ENCODE data around the gene WWP2.
A peak's percentile ranks its signal among the peaks of the same experiment; 100 is the strongest.

WWP2 gene

DNA sequence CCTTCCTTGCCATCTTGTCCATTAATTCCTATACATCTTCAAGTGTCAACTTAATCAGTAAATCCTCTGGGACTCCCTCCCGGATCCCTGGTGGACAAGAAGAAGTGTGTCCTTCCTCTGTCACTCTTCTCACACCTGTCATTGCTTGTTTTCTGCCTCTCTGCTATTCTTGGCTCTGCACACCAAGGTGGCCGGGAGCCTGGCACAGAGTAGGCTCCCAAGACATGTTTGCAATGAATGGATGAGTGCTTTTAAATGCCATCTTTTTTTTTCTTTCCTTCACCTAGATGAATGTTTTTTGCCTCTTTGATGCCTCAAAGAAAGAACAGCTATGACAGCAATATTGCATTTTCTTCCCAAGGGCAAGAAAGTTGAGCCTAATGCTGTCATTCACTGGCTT, 131.0 kb downstream of the WWP2 start:
- DNase-seq = no peak

DNA sequence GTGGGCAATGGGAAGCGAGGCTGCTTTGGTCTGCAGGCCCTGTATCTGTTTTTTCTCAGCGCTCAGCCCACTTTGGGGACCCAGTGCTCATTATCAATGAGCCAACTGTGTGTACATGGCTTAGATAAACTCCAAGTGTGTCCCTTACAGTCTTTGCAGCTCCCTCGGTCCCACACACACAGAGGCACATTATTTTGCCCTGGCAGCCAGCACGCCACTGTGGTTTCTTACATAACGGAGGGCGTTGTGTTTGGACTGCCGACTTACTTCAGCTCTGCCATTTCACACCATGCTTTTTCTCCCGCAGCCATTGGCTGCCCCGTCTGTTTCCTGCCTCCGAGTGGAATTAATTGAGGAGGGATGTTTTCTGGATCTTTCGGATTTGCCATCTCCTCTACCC, 132.5 kb downstream of the WWP2 start:
- no peak for DNase-seq

DNA sequence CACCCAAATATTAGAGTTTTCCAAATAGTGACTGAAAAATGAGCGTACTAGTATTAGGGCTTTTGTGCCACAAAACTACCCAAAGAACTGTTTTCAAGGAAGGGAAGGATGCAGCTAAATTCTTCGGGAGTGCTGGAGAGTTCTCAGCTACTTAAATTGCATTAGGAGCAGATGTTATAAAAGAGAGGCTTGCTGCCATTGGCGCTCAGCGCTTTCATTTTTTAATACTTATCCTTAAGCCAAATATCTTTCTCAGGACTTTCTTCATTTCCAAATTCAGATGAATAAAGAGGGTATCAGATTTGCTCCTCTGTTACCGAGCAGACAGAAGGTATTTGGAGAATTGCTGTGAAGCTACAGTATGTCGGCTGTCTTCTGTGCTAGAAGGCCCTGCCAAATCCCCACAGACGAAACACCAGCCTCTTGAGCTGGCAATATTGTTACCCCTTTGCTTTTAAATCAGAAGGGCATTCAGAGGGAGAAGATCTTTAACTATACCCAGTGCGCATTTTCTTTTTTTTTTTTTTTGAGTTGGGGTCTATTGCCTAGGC, 141.8 kb downstream of the WWP2 start:
- DNase-seq = no peak

DNA sequence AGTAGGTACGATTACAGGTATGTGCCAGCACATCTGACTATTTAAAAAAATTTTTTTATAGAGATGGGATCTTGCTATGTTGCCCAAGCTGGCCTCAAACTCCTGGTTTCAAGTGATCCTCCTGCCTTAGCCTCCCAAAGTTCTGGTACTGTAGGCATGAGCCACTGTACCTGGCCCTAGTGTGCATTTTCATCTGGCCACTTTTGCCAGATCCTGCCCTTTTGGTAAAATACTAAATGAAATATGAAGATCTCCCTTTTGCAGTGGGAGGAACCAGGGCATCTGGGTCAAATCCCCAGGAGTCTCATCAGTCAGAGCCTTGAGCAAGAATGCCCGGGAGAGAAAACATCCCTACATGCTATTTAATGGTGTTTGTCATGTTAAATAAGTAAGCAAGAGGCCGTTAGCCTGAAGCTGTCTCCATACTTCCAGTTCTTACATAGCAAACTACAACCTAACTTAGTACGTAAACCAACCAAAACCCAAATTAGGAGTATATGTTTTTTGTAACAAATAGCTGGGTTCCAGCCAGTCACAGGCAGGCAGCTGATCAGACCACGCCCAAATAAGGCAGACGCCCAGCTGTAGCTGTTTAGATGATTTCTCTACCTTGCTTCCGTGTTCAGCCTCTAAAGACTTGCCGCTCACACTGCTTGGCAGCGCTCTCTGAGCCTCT, 142.5 kb downstream of the WWP2 start:
- DNase-seq = no peak

DNA sequence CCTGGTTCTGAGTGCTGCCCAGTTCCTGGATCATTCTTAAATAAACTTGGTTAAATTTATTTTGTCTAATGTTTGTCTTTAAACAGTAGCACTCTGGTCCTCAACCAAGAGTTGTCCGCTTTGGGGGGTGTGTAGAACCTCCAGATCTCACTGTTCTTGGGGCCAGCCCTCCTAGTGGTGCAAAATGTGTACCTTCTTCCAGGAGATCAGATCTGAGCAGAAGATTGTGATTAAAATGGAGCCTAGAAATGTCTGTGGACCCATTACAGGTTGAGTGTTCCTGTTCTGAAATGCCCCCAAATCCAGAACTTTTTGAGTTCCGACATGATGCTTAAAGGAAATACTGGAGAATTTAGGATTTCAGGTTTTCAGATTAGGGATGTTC, 143.0 kb downstream of the WWP2 start:
- DNase-seq = no peak

DNA sequence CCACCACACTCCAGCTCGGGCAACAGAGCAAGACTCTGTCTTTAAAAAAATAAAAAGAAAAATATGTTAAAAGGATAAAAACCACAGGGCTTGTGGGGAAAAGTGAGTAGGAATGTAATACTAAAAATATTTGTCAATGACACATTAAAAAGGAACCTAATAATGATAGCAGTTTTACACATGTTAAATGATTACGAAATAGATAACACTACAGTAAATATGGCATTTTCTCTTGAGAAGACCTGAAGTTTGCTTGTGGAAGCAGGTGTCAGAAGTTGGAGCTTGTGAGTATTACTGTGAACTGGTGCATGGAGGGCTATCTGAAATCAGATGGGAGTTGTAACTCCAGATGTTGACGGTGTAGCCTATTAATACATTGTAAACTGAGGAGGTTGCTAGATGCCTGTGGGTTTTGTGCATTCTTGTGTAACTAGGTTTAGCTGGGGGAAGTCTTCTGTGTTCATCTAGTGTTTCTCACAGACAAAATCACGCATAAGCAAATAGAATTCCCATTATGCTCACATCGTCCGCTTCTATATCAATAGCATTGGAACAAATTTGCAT, 144.8 kb downstream of the WWP2 start:
- peak; percentile 83 for DNase-seq

DNA sequence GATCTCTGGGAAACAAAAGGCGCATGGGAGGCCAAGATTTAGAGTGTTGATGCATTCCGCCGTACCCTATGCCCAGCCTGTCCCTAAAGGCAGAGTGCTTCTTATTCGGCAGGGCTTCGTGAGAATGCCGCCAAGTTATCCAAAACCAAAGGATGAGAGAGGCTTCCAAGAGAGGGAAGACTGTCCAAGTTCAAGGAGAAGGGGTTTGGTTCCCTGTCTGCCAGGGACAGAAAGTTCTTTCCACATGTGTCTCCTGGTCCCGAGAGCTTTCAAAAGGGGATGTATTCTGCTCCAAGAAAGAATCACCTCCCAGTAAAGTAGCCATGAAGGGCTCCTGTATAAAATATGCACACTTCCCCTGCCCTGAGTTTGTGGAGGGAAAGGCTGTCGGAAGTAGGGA, 146.9 kb downstream of the WWP2 start:
- no peak for DNase-seq

DNA sequence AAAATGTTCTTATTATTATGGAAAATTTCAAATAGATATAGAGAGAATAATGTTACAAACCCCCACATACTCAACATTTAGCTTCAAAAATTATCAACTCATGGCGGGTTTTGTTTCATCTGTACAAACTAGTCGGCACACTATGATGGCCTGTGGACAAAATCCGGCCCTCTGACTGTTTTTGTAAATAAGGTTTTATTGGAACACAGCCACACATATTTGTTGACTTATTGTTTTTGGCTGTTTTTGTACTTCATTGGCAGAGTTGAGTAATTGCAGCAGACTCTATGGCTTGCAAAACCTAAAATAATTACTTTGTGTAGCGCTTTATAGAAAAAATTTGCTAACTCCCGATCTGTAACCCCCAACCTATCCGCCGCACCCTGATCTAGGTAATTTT, 147.6 kb downstream of the WWP2 start:
- DNase-seq = no peak

DNA sequence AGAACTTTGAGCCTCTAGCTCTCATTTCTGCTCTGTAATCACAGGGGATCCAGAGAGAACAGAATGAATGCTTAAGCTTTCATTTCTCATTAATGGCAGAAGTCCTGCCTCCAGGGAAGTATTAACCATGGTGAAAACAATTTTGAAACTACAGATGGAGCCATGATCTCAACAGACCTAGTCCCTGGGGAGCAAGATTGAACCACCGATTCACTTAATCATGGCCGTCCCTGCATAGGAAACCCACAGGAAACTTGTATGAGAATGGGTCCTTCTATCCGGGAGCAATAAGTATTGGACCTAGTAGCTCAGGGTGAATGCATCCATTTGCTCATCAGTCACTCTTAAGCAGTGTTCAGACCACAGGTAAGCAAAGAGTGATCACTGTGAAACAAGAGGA, 148.8 kb downstream of the WWP2 start:
- DNase-seq = no peak

DNA sequence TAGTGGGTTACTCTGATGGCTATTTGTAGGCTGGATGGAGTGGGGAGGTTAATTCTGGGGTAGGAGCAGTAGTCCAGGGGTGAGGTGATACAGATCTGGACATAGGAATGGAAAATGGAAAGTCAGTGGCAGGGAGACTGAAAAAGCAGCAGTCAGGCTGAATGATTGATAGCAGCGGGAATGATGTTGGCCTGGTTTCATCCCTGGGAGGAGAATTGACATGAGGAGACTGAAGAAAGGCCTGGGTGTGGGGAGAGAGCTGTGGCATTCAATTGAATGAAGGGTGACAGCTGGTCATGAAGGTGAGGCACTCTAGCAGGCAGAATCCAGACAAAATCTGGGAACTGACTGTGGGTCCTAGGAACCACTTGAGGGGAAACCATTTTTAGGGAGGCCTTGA, 154.3 kb downstream of the WWP2 start:
- DNase-seq = no peak

DNA sequence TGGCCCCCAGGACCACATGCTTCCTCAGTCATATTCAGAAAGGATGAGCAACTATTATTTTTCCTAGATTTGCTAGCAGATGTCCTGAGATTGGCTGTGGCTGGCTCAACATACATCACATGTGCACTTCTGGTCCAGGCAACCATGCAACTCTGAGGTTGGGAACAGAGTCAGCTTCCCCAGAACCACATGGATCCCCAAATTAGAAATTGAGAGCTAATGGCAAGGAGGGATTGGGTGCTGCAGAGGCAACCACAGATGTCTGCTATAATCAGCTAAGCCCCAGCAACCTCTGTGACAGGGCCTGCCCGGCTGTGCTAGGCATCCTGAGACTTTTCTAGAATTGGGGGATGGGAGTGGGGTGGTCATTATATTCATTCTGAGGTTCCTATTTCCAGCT, 155.2 kb downstream of the WWP2 start:
- no peak for DNase-seq

DNA sequence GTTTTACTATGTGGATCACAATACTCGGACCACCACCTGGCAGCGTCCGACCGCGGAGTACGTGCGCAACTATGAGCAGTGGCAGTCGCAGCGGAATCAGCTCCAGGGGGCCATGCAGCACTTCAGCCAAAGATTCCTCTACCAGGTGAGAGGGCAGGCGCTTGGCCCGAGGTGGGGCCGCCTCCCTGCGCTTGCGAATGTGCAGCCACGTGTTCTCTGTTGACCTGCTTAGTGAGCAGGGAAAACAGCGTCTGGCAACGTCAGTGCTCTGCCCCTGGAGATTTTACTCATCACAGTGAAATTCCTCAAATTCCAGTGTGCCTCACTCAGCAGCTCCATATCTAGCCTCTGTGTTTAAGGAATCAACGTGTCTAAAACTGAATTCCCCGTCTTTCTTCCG, 155.6 kb downstream of the WWP2 start:
- peak; percentile 97 for DNase-seq

DNA sequence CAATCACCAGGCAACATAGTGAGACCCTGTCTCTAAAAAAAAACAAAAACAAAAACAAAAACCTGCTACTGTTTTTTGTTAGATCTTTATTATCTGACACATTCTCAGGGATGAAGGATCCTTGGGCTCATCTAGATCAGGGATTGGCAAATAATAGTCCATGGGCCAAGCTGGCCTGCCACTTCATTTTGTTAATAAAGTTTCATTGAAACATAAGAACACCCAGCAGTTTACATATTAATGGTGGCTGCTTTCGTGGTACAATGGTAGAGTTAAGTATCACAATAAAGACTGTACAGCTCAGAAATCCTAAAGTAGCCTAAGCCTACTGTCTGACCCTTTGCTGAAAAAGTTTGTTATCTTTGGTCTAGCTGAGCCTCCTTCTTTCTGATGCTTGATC, 156.1 kb downstream of the WWP2 start:
- DNase-seq = no peak

DNA sequence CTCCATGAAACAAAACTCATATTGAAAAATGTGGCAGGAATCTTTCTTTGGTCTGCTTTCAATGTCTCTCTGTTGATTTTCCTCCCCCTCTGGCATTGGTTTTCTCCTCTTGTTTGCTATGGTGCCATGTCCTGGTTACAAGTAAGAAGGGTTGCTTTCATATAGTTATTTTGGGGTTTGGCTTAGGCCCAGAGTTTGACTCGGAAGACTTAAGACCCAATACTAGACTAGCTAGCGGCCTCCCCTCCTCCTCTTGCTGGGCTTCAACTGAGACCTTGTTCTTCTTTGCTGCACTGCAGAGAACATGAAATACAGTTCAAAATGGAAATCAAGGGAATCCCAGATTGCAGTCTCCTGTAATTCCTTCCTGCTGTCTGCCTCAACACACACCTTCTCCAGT, 159.0 kb downstream of the WWP2 start:
- peak; percentile 67 for DNase-seq

DNA sequence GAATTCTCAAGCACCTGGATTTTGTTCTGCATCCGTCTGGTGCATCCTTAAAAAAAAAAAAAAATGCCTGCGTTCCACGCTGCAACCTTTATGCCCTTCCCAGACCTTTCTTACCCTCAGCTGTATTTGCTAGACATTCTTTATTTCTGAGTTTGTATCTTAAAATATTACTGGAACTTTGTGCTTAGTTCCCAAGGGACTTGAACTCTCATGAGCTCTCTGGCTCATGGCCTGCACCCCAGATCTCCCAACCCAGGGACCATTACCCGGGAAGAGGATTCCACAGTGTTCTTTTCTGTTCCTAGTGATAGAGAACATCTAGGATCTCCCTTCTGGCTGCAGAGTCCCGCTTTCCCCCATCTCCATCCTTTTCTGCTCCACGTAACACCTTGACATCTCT, 160.1 kb downstream of the WWP2 start:
- DNase-seq = no peak

DNA sequence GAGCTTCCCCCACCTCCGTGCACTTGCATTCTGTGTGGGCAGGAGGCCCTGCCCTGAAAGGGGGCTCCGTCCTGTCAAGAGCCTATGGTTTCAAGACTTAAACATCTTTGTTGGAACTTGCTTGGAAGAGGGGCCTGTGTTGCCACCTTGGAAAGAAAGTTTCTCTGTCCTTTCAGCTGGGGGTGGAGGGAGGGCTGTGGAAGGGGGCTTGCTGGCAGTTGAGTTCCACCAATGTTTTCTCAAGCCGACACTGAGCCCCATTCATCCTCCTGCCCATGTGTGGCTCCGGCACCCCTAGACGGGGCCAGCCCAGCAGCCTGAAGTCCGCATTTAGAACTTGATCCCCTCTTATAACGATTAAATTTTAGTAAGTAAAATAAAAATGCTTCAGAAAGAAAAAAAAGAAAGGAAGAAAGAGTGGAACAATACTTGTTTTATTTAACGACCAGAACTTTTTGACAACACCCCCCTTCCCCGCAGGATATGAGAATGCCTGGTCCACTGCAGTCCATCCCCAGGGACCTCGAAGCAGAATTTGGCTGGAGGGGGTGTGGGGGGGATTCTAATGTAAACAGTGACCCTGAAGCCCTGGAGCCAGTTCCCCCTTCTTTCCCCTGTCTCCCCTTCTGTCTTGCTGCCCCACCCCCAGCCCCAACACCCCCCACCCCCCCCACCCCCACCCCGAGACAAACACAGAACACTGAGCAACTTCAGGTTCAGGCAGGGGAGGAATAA, 162.1 kb downstream of the WWP2 start:
- DNase-seq = no peak

DNA sequence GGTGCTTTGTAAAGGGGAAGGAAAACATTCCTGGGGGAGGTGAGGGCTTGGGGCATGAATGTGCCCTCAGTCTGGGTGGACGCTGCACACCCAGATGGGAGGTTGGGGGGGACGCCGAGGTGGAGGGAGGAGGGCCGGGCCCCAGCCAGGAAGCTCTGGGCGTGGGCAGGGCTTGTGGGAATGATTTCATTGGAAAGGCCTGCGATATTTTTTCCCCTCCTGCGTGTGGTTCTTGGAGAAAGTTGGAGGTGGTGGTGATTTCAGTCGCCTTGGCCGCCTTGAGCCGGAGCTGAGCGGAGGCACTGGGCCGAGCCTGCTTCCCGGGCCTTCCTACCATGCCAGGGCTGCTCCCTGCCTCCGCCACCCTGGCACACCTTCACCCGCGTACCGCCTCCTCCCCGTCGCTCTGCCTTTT, 162.7 kb downstream of the WWP2 start:
- peak; percentile 83 for DNase-seq

DNA sequence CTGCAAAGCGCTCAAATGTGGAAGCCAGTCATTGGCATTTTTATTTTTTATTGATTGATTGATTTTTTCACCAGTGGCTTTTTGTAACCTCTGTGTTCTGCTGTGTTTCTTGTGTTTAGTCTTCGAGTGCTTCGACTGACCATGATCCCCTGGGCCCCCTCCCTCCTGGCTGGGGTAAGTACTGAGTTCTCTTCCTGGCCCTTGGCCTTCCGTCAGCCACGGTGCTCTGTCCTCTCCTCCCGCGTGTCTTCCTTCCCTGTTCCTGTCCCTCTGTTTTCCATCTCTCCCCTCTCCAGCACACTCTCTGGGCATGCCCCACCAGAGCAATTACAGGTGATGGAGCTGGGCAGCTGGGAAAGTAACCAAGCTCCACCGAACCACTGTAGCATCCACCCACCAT, 163.2 kb downstream of the WWP2 start:
- no peak for DNase-seq

DNA sequence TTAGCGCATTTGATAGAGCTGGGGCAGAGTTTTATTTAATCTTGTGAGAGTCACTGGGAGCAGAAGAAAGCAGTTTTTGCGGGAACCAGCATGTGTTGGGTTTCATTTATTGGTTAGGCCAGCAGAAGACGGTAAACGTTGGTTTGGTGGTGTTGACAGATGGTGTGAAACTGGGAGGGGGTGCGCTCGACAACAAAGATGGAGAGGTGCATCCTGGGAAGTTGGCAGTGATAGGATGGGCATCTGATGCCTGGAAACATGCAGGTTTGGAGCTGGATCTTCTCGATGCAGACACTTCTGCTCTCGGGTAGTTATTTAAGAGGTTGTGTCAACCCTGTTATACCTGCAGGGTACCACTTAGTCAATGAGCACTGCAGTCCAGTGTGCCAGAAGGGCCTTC, 164.1 kb downstream of the WWP2 start:
- no peak for DNase-seq

DNA sequence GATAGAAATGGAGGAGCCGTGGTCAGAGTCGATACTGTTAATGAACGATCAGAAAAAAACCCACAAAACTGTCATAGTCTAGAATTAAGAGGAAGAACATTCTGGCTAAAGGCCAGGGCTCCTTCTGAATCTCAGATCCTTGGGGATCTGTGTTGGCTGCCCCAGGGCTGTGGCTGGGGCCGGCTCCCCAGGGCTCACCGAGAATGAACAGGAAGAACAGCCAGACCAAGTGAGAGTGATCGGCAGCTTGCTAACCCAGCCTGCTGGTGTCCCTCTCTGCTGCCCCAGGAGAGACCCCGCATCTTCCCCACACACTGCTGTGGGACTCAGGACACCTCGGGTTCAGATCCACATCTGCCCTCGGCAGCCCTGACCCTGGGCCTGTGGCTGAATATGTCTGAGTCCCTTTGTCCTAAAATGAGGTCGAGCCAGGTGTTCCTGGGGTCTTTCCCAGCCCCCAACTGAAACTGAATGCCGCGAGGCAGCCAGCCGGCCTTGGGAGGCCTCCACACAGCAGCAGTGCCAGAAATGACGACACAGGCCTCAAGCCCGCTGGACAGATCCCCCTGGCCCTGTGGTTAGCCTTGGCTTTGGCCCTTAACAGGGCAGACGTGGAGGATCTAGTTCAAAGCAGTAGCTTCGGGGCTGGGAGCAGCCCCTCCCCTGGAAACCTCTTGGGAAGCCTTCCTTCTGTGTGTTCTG, 165.1 kb downstream of the WWP2 start:
- DNase-seq = peak; percentile 61

DNA sequence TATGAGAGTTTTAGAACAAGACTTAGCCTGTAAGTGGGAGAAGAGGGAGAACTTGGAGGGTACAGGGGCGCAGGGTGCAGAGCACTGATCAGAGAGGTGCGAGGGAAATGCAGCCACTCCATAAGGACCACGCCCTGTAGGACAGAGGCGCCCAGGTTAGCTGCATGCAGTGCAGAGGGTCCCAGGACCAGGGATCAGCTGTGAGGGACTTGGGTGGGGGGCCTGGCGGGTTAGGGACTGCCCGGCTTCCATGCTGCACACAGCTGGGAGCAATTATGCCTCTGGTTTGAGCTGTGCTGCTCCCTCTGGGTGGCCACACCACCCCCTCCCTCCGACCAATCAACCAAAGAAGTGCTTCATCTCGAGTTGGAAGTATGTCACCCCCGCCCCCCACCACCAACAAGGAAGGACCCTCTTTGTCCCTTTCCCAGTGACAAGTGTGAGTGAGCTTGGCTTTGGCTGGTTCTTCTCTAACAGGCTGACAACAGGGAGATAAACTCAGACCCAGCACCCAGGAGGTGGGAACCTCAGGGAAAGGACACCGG, 166.8 kb downstream of the WWP2 start:
- no peak for DNase-seq

DNA sequence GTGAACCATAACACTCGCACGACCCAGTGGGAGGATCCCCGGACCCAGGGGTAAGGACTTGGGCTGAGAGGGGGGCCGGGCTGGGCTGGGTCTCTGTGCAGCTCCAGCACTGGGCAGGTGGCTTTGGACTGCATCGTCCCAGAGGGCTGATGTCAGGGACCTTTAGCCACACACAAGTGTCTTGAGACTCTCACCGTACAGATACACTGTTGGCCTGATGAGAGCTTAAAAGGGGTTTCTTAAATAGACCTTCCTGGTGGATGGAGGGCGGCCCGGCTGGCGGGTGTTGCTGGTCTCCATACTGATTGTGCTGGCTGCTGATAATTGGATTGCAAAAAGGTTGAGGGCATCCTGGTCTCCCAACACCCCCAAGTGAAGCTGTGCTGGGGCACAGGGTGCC, 167.3 kb downstream of the WWP2 start:
- DNase-seq = no peak

DNA sequence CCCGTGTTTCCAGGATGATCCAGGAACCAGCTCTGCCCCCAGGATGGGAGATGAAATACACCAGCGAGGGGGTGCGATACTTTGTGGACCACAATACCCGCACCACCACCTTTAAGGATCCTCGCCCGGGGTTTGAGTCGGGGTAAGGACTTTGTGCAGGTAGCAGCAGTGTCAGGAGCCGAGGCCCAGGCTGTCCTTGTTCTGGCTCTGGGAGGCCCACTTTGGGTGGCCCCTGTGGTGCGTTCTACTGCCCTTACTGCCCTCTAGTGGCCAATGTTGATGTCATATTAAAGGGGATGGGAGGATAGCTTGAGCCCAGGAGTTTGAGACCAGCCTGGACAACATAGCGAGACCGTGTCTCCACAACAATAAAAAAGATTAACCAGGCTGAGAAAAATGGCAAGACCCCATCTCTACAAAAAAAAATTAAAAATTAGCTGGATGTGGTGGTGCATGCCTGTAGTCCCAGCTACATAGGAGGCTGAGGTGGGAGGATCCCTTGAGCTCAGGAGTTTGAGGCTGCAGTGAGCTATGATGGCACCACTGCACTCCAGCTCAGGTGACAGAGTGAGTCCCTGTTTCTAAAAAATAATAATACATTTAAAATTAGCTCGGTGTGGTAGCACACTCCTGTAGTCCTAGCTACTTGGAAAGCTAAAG, 168.1 kb downstream of the WWP2 start:
- peak; percentile 66 for DNase-seq
